Liver (tissue), 3 donors: ENCODE results near the gene STARD3NL.

ENCODE experiments used
- EGR1 ChIP-seq, 2 donors: IDR thresholded peaks; 2 replicates each; pipeline ENCODE4 v1.6.1; 2016 to 2018; ENCODE audit warnings: antibody characterized with exemption in 2 of 2, low read depth in 2 of 2
- GABPA ChIP-seq, 2 donors: IDR thresholded peaks in 1 of 2; conservative IDR thresholded peaks in 1 of 2; 2 replicates each; pipeline ENCODE4 v1.6.1; 2016; ENCODE audit warnings: antibody characterized with exemption in 2 of 2, mild to moderate bottlenecking in 1 of 2, moderate library complexity in 1 of 2
- HNF4A ChIP-seq, 2 donors: conservative IDR thresholded peaks; 2 replicates each; pipeline ENCODE4 v1.6.1; 2016; ENCODE audit warnings: antibody characterized with exemption in 2 of 2, mild to moderate bottlenecking in 2 of 2
- JUND ChIP-seq, 2 donors: IDR thresholded peaks; 2 replicates each; pipeline ENCODE4 v1.6.1; 2016; ENCODE audit warnings: antibody characterized with exemption in 2 of 2
- RAD21 ChIP-seq, 2 donors: IDR thresholded peaks; 2 replicates each; pipeline ENCODE4 v1.6.1; 2016; ENCODE audit warnings: antibody characterized with exemption in 2 of 2, mild to moderate bottlenecking in 2 of 2
- RXRA ChIP-seq, 2 donors: IDR thresholded peaks; 2 replicates each; pipeline ENCODE4 v1.6.1; 2017 to 2018; ENCODE audit warnings: antibody characterized with exemption in 2 of 2, mild to moderate bottlenecking in 1 of 2
- SP1 ChIP-seq: IDR thresholded peaks from 2 replicates; pipeline ENCODE4 v1.6.1; 2018; ENCODE audit warnings: antibody characterized with exemption, mild to moderate bottlenecking
- TAF1 ChIP-seq: conservative IDR thresholded peaks from 2 replicates; pipeline ENCODE4 v1.6.1; 2016; ENCODE audit warnings: antibody characterized with exemption, mild to moderate bottlenecking
- YY1 ChIP-seq: IDR thresholded peaks from 2 replicates; pipeline ENCODE4 v1.6.1; 2016; ENCODE audit warnings: antibody characterized with exemption, mild to moderate bottlenecking
- TF ChIP-seq, protein P1 (sequence below): IDR thresholded peaks from 2 replicates; pipeline ENCODE4 v1.6.1; 2016; ENCODE audit warnings: antibody characterized with exemption
- TF ChIP-seq, protein P2 (sequence below): fragments of 150-350 bp; IDR thresholded peaks from 2 replicates; pipeline ENCODE4 v1.5.1; 2017; ENCODE audit warnings: improper control_type of control experiment, low read depth, low read length; ENCODE audit not compliant: missing input control
- TF ChIP-seq, protein P3 (sequence below): IDR thresholded peaks from 2 replicates; pipeline ENCODE4 v1.6.1; 2016; ENCODE audit warnings: antibody characterized with exemption, mild to moderate bottlenecking
- TF ChIP-seq, protein P4 (sequence below): IDR thresholded peaks from 2 replicates; pipeline ENCODE4 v1.6.1; 2016; ENCODE audit warnings: antibody characterized with exemption
- TF ChIP-seq, protein P5 (sequence below): IDR thresholded peaks from 2 replicates; pipeline ENCODE4 v1.6.1; 2016; ENCODE audit warnings: antibody characterized with exemption
- donor health status: healthy.
- donor health status: healthy.

DNA sequence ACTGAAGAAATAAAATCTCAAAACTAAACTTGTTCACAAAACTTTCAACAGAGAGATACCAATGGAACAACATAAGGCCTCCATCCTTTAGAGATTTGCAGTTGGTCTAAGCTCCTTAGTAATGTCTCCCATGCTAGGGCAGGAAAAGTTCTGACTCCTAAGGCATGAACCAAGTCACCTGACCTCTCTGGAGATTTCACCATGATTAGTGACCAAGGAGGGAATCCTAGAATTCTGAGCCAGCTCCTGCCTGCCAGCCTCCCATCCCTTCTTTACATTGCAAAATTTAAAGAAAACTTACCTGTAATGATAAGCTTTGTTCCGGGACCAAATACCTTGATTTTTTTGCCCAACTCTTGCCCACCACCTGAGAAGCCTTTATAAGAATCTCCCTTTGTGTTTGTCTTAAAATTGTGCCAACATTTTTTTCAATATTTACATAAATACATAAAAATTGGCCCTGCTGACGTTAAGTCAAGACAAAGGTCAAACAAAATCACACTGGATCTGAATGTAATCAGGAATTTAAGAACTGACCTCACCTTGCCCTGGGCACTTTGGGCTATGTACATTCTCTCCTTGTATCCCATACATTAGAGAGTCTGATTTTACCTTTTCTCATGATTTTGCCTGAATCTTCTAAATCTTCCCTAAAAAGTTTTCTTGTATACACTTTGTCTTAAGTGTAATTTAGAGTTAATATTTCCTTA is 95.4 kb downstream of the STARD3NL start, which contains the start of gene TARP:
- TF ChIP-seq, protein P1, sequence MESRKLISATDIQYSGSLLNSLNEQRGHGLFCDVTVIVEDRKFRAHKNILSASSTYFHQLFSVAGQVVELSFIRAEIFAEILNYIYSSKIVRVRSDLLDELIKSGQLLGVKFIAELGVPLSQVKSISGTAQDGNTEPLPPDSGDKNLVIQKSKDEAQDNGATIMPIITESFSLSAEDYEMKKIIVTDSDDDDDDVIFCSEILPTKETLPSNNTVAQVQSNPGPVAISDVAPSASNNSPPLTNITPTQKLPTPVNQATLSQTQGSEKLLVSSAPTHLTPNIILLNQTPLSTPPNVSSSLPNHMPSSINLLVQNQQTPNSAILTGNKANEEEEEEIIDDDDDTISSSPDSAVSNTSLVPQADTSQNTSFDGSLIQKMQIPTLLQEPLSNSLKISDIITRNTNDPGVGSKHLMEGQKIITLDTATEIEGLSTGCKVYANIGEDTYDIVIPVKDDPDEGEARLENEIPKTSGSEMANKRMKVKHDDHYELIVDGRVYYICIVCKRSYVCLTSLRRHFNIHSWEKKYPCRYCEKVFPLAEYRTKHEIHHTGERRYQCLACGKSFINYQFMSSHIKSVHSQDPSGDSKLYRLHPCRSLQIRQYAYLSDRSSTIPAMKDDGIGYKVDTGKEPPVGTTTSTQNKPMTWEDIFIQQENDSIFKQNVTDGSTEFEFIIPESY: no peak
- TF ChIP-seq, protein P2, sequence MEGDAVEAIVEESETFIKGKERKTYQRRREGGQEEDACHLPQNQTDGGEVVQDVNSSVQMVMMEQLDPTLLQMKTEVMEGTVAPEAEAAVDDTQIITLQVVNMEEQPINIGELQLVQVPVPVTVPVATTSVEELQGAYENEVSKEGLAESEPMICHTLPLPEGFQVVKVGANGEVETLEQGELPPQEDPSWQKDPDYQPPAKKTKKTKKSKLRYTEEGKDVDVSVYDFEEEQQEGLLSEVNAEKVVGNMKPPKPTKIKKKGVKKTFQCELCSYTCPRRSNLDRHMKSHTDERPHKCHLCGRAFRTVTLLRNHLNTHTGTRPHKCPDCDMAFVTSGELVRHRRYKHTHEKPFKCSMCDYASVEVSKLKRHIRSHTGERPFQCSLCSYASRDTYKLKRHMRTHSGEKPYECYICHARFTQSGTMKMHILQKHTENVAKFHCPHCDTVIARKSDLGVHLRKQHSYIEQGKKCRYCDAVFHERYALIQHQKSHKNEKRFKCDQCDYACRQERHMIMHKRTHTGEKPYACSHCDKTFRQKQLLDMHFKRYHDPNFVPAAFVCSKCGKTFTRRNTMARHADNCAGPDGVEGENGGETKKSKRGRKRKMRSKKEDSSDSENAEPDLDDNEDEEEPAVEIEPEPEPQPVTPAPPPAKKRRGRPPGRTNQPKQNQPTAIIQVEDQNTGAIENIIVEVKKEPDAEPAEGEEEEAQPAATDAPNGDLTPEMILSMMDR: no peak
- TF ChIP-seq GABPA (IDR thresholded peaks at IDR 0.05 in 1 of 2, conservative IDR thresholded peaks at IDR 0.05 in 1 of 2) (no peak), JUND (IDR thresholded peaks at IDR 0.05) (no peak), SP1 (no peak), YY1 (no peak), EGR1 (IDR thresholded peaks at IDR 0.05; ENCODE audit: low read depth in 2 of 2) (no peak), RAD21 (IDR thresholded peaks at IDR 0.05) (no peak), TAF1 (no peak), RXRA (IDR thresholded peaks at IDR 0.05) (no peak), HNF4A (conservative IDR thresholded peaks at IDR 0.05) (no peak)
- TF ChIP-seq, protein P3, sequence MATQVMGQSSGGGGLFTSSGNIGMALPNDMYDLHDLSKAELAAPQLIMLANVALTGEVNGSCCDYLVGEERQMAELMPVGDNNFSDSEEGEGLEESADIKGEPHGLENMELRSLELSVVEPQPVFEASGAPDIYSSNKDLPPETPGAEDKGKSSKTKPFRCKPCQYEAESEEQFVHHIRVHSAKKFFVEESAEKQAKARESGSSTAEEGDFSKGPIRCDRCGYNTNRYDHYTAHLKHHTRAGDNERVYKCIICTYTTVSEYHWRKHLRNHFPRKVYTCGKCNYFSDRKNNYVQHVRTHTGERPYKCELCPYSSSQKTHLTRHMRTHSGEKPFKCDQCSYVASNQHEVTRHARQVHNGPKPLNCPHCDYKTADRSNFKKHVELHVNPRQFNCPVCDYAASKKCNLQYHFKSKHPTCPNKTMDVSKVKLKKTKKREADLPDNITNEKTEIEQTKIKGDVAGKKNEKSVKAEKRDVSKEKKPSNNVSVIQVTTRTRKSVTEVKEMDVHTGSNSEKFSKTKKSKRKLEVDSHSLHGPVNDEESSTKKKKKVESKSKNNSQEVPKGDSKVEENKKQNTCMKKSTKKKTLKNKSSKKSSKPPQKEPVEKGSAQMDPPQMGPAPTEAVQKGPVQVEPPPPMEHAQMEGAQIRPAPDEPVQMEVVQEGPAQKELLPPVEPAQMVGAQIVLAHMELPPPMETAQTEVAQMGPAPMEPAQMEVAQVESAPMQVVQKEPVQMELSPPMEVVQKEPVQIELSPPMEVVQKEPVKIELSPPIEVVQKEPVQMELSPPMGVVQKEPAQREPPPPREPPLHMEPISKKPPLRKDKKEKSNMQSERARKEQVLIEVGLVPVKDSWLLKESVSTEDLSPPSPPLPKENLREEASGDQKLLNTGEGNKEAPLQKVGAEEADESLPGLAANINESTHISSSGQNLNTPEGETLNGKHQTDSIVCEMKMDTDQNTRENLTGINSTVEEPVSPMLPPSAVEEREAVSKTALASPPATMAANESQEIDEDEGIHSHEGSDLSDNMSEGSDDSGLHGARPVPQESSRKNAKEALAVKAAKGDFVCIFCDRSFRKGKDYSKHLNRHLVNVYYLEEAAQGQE: no peak
- TF ChIP-seq, protein P4, sequence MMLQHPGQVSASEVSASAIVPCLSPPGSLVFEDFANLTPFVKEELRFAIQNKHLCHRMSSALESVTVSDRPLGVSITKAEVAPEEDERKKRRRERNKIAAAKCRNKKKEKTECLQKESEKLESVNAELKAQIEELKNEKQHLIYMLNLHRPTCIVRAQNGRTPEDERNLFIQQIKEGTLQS: no peak
- TF ChIP-seq, protein P5, sequence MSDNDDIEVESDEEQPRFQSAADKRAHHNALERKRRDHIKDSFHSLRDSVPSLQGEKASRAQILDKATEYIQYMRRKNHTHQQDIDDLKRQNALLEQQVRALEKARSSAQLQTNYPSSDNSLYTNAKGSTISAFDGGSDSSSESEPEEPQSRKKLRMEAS: no peak
